Stimulated activated CD4-positive, alpha-beta T cell treated with anti-CD3 and anti-CD28 coated beads, Interleukin-15, amount 100 ng/mL, for 1 hour (primary cell): ENCODE measurements around the gene APOBEC3C.
A peak's percentile ranks its signal among the peaks of the same experiment; 100 is the strongest.
"Not testable (repeated sequence)": the region's sequence is repeated elsewhere in the genome, so short reads cannot be mapped to it uniquely, and the experiment has no call there.

Experiments
- DNase-seq, 2 donors: peaks; one replicate each; pipeline ENCODE4 v3.0.0-alpha.2; 2020; ENCODE audit warnings: low read depth in 1 of 2, low spot score in 1 of 2

The APOBEC3C gene

DNA sequence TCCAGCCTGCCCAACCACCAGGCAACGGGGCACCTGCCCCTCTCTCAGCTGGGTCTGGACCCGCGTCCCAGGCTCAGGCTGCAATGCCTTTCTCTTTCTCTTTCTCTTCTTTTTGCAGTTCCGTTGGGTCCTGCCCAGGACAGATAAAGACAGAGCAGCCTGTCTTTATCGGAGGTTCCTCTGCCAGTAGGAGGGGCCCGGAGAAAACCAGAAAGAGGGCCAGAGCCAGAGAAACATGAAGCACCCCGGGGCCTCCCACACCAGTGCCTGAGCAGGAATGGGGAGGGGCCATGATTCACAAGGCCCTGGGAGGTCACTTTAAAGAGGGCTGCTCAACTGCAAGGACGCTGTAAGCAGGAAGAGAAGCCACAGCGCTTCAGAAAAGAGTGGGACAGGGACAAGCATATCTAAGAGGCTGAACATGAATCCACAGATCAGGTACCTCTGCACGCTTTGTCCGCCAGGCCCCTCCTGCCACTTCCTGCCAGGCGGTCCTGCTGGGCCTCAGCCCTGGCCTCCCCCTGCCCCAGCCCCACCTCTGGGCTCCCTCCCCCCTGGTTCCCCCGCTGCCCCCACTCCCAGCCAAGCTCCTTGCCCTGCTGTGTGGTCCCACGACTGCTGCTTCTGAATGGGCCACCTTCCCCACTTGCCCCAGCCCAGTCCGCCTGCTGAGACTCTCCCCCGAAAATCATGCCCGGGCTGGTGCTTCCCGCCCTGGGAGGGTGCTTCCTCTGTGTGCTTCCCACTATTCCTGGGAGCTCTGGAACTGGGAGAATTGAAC lies at the start of gene APOBEC3C:
APOBEC3C (plus strand) TSS at position 316 of the 781 bp plus-strand sequence; CDS start at position 422, 106 bp downstream.
- peak; percentile 49 to 55 for DNase-seq

DNA sequence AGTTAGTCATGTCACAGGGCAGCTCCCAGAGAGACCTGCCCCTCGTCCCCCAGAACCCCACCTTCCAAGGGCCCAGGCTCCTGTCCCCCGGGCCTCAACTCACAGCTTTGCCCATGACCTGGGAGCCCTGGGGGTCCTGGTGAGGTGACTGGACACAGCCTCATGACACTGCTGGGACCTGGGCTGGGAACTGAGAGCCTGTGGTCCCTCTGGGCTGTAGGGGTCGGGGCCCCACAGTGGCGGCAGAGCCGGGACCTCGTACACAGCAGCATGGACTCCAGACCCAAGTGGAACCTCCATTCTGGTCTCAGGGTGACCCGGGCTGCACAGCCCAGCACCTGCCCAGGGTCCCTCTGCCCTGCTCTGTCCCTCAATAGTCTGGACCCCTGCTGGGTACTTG lies 49.8 kb upstream of the APOBEC3C start:
- DNase-seq: no peak

DNA sequence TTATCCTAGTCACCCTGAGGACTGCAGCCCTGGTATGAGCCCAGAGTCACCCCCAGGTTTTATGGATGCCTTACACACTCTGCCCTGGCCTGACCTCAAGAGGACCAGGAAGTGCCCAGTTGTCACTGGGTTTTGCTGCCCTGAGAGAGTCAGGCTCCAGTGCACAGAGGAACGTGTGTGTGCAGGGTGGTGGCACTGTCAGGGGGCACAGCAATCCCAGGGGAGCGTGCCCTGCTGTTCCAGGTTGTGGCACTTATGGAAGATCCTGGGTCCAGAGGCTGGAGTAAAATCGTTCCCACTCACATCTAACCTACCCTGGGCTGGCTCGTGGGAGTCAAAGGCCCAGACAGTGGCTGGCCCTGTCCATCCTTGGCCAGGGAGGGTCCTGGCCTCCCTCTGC lies 49.1 kb upstream of the APOBEC3C start:
- no peak for DNase-seq

DNA sequence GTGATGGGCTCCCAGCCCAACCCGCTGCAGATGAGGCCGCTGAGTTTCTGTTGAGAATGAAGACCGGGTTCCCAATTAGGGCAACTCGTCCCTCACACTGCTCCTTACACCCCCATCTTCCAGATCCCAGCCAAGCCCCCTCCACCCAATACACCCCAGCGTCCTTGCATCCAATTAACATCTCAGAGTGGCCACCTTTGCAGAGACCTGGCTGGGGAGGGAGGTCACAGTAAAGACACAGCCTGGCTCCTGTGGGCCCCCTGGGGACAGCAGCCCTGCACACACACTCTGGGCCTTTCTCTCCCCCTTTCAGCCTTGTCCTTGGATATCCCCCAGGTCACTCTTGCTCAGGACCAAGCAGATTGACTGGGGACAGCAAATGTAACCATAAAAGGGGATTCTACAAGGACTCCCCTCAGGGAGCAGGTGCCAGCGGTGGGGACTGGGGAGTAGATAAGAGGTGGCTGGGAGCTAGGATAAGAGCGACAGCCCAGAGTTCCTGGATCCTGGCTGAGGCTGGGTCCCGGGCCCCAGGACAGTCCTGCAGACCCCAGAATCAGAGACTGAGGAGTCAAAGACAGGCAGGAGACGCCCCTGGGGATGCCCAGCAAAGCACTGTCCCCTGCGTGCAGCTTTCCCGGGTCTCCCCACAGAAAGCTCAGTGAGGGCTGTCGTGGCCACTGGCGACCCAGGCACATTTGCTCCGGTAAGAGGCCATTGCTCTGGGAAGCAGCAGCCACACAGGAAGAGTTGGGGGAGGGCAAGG lies 48.3 kb upstream of the APOBEC3C start:
- no peak for DNase-seq

DNA sequence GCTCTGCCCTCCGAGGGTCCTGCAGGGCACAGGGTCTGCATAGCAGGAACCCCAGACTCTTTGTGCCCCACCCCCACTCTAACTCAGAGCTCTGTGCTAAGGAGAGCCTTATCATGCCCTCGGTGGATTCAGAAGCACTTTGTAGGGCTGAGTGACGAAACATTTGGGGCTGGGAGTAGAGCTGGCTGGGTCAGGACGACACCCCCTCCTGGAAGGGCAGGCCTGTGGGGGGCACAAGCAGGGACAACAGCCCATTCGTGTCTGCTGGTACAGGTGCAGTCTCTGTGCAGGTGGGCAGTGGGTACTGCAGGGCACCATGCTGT lies 47.7 kb upstream of the APOBEC3C start:
- no peak for DNase-seq

DNA sequence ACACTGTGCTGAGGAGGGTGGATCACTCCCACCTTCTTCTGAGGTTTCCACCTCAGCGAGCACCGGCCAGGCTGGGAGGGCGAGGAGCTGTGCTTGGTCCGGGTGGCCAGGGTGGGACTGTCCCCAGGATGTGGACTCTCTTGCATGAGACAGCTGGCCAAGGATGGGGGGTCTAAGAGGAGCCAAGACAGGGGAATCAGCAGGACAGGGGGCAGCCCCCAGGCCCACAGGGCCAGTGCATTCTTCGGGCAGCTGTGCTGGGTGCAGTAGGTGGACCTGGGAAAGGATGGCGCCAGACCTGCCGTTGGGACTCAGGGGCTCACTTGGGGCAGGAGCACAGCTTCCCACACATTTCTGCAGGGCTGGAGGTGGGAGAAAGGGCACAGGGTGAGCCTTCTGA lies 47.1 kb upstream of the APOBEC3C start:
- DNase-seq: no peak

DNA sequence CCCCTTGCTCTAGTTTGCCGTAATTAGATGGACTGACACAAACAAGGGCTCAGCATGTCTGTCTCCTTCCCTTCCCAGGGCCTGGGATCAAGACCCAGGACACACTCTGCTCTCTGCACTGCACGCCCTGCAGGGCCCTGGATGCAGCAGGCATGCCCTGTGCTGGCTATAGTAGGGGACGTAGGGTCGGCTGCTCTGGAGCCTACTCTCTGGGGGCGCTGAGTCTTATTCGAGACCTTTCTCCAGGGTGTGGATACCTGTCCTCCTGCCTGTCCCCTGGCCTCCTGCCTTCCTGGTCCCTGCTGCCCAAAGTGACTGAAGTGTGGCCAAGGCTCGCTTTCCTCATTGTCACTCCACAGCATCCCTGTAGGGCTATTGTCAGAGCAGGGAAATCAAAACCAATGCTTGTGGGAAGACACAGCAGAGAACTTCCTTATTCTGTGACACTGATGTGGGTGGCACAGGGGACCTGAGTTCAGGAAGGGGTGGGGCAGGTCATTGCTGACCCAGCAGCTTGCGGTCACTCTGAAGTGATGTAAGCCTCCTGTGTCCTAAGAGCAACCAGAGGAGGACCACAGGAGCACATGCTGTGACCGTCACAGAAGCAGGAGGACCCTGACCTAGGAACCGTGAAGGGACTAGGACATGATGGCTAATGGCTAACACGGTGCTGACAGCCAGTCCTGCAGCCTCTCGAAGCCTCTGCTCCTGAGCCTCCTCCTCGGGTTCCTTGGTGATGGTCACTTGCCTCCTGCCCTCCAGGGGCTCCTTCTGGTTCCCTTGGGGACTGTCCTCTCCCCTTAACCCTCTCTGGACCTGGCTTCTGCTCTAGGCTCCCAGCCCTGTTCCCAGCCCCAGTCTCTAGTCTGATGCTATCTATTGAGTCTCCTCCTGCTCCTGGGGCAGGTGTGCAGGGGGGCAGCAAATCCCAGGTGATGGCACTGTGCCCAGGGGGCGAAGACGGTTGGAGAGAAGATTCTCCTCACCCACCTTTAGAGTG lies 46.3 kb upstream of the APOBEC3C start:
- no peak for DNase-seq

DNA sequence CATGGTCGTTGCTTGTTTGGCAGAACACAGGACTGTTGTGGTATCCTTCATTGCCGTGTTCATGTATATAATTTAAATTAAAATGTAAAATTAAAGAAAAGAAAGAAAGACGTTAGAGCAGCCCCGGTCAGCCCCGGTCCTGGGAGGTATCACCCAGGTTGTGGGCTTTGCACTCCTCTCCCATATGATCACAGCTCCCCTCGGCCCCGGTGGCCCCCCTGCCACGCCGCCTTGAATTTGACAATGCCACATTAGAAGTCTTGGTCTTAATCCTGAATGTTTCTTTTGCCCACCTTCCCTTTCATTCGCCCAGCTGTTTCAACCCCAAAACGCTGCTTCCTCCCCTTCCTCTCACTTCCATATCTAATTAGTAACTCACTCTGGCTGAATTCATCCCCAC lies 45.3 kb upstream of the APOBEC3C start:
- no peak for DNase-seq

DNA sequence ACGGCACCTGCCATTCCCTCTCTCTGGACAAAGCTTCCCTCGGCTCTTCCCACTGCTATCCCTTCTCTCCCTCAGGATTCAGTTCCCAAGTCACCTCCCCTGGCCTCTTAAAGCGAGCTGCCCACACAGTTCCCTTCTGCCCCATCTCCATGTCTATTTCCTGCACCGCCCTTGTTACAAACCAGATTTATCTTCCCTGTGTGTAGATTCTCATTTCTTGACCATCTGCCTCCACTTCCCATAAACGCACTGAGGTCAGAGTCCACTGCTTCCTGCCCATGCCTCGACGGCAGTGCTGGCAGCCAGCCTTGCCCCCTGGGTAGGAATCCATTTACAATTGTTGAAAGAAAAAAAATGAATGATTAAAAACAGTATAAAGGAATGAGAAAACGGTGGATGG lies 43.5 kb upstream of the APOBEC3C start:
- no peak for DNase-seq

DNA sequence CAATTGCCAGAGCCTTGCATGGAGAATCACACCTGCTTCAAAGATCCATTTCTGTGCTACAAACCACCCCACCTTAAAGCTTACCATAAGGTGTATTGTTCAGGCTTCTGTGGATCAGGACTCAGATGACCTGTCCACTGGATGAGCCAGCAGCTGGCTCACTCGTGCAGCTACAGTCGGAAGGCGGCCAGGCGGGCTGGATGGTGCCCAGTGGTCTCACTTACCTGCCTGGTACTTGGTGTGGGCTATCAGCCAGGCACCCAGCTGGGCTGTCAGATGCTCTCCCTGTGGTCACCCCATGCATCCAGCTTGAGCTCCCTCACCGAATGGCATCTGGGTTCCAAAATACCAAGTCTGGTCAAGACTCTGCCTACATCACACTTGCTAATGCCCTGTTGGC lies 42.9 kb upstream of the APOBEC3C start:
- no peak for DNase-seq

DNA sequence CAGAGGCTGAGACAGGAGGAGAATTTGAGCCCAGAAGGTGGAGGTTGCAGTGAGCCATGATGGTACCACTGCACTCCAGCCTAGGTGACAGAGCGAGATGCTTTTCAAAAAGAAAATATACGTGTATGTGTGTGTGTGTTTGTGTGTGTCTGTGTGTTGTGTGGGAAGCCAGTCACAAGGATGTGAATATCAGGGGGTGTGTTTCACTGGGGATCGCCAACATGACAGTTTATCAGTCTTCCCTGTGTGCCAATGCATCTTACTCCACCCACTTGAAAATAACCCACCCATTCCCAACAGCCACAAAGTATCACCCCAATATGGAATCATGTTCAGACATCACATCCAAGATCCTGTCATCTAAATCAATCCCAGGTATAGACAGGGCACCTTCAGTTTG lies 42.3 kb upstream of the APOBEC3C start:
- DNase-seq: no peak

DNA sequence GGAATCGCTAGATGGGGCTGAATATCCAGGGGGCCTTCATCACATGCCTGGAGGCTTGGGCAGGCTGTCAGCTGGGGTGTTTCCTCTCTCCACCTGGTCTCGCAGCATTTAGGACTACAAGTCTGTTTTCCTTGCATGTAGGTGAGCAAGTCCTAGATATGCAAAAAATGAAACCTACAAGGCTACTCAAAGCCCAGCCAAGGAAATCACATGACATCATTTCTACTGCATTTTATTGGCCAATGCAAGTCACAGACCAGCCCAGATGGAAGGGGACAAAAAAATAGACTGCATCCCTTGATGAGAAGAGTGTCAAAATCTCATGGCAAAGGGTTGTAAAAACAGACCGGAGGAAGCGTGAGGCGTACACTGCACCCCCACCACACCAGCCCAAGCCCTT lies 41.5 kb upstream of the APOBEC3C start:
- no peak for DNase-seq

DNA sequence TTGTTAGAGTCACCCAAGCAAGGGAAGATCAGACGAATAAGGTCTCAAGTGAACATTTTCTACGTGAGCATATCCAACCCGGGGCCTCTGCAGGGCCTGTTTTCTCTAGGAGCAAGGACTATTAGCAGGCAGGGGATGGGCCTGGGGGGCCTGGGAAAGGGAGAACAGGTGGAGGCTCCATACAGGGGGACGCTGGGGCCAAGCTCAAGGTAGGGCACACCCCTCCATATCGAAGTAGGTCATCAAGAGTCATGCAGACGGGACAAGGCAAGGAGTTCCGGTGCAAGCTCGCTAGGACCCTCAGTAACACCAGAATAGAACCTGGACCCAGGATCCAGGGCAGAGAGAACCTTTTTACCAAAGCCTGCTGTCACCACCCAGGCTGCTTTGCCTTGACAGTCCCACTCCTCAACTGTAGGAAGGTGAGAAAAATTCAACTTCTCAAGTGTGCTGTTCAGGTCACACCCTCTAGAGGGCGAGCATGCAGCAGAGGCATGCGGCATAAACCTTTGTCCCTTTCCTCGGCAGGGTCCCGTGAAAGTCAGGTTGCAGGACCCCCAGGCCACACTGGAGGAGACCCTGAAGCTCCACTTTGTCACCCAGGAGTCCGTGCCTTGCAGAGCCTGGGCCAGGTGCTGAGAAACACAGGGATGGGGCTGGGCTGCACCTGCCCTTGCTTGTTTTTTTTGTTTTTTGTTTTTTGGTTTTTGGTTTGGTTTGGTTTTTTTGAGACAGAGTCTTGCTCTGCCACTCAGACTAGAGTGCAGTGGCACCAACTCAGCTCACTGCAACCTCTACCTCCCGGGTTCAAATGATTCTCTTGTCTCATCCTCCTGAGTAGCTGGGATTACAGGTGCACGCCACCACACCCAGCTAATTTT lies 40.5 kb upstream of the APOBEC3C start:
- DNase-seq: peak in 1 of 2 donors; percentile 35

DNA sequence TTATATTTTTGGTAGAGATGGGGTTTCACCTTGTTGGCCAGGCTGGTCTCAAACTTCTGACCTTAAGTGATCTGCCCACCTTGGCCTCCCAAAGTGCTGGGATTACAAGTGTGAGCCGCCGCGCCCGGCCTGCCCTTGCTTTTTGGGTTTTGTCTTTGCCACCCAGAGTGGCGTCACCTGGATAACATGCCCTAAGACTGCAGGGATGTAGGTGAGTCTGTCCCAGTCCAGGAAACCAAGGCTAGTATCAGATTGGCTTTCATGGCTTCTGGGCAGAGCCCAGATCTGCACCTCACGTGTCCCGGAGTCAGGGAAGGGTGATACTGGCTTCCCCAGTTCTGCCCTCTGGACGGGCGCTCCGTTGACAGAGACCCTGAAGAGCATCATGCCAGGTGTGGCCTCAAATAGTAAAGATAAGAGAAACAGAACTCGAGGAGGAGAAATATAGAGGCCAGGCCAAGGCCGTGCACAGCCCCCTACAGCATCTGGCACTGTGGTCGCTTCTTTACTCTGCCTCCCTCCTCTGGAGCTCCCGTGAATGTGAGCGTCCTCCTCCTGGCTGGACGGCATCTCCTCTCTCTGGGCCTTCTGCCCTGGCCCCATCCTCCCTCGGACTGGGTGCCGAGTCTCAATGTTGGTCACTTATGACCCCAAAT lies 39.8 kb upstream of the APOBEC3C start:
- no peak for DNase-seq

DNA sequence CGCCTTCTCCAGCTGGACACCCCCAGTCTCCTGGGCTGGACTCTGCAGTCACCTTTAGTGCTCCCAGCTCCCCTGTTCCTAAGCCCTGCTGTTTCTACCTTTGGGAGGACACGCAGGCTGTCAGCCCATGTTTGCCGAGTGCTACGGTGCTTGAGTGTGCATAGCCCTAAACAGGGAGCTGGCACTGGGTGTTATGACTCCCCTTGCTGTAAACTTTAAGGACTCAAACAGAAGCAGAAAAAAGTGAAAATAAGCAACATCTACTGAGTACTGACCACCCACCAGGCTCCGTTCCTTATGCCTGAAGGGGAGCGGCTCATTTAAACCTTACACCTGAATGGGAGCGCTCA lies 39.3 kb upstream of the APOBEC3C start:
- no peak for DNase-seq

DNA sequence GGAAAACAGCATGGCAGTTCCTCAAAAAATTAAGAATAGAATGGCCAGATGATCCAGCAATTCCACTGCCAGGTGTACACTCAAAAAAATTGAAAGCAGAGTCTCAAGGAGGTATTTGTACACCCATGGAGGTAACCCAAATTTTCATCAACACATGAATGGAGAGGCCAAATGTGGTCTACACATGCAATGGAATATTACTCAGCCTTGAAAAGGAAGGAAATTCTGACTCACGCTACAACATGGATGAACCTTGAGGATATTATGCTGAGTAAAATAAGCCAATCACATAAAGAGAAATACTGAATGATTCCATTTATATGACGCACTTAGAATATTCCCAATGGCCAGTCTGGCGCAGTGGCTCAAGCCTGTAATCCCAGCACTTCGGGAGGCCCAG lies 36.8 kb upstream of the APOBEC3C start:
- not testable (repeated sequence) for DNase-seq

DNA sequence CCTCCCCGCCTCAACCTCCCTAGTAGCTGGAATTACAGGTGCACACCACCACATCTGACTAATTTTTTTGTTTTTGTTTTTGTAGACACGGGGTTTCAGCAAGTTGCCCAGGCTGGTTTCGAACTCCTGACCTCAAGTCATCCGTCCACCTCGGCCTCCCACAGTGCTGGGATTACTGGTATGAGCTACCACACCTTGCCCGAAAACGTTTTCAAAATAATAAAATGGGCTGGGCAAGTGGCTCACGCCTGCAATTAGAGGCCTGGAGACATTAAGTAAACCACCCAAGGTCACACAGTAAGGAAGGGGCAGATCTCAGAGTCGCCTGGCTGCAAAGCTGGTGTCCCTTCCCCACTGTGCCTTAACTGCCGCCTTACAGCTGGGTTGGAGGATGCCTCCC lies 33.5 kb upstream of the APOBEC3C start:
- not testable (repeated sequence) for DNase-seq

DNA sequence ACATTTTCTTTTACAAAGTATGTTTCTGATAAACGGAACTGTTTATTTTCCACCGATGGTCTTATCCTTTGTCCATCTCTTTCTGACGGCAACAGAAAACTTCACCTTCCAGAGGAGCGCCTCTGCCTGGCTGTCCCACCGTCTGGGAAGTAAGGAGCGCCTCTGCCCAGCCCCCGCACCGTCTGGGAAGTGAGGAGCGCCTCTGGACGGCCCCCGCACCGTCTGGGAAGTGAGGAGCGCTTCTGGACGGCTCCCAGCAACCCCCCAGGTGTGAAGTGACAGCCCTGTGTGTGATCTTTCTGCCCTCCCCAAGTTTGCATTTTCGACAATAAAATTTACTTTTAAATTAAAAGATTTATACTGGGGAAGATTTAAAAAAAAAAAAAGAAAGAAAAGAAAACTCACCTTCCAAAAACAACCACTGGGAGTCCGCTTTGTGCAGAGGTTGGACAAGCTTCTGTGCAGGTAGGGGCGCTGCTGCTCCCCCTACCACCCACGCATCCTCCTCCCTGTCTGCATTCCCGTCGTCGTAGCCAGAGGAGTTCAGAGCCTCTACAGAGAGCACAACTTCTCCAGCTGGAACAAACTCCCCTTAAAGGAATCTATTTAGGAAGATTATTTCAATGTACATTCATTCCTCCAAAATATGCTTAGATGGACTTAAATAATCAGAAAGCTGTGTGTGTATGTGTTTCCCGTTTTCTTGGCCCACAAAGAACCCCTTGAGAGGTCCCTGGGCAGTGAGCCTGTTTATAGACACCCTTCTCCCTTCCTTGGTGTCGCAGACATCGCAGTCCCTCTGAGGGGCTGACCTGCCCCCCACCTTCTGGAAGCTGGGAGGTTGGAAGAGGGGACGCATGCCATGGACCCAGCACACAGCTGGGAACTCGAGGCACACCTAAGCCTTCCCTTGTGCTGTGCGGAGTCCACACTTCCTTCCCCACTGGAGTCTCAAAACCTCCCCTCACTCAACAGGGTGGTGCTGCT lies 32.8 kb upstream of the APOBEC3C start:
- no peak for DNase-seq
